Measurements from ENCODE around the gene C1R.

C1R gene

GRCh38 chr12:7125632-7126227 is 33.5 kb upstream of the C1R start:
- H3F3A ChIP-seq (ENCODE audit: control insufficient read depth, insufficient read depth), result no peaks in the 10 kb centered on the region
- no peak overlapping the region for H3K4me2 ChIP-seq (ENCODE audit: low read length)
- no peaks in the 10 kb centered on the region for H4K20me1 ChIP-seq (ENCODE audit: control insufficient read depth, insufficient read depth, low read depth, low read length)
- peaks cover 14% of the 10 kb centered on the region for H3K4me1 ChIP-seq (ENCODE audit: control insufficient read depth, low read length)
- H3K9me3 ChIP-seq (ENCODE audit: control insufficient read depth, insufficient read depth, low read length), result no peaks in the 10 kb centered on the region
- H3K79me2 ChIP-seq (ENCODE audit: control insufficient read depth, low read length), result no peaks in the 10 kb centered on the region
- TF ChIP-seq EZH2phosphoT487 (IDR thresholded peaks at IDR 0.05; ENCODE audit: borderline replicate concordance, low read length), result no peak
- peaks cover 28% of the 10 kb centered on the region for H3K27me3 ChIP-seq (ENCODE audit: control insufficient read depth, low read length)
- no peaks in the 10 kb centered on the region for H3K9me2 ChIP-seq (replicated peaks; ENCODE audit: control insufficient read depth, low read length)
- H3K4me3 ChIP-seq (ENCODE audit: low read length), result no peak overlapping the region
- H3K36me3 ChIP-seq (ENCODE audit: control insufficient read depth, low read length), result no peaks in the 10 kb centered on the region
- H3K27ac ChIP-seq (ENCODE audit: low read depth, low read length), result no peak overlapping the region

- H3K4me1 ChIP-seq (ENCODE audit: control insufficient read depth, low read length), result no peaks in the 10 kb centered on the region
- H3K27me3 ChIP-seq (ENCODE audit: control insufficient read depth, low read length), result peaks cover 11% of the 10 kb centered on the region
- no peak for TF ChIP-seq EZH2phosphoT487 (IDR thresholded peaks at IDR 0.05; ENCODE audit: borderline replicate concordance, low read length)
- TF ChIP-seq CTCF (IDR thresholded peaks at IDR 0.05; ENCODE audit: low read depth, low read length, poor library complexity, severe bottlenecking), result no peak
- H3K4me3 ChIP-seq (ENCODE audit: low read length), result no peak overlapping the region
- no peaks in the 10 kb centered on the region for H4K20me1 ChIP-seq (ENCODE audit: control insufficient read depth, insufficient read depth, low read depth, low read length)
- H3K27ac ChIP-seq (ENCODE audit: low read depth, low read length), result no peak overlapping the region
- H3F3A ChIP-seq (ENCODE audit: control insufficient read depth, insufficient read depth), result no peaks in the 10 kb centered on the region
- no peaks in the 10 kb centered on the region for H3K36me3 ChIP-seq (ENCODE audit: control insufficient read depth, low read length)
- H3K9me3 ChIP-seq (ENCODE audit: control insufficient read depth, insufficient read depth, low read length), result no peaks in the 10 kb centered on the region
- H3K79me2 ChIP-seq (ENCODE audit: control insufficient read depth, low read length), result no peaks in the 10 kb centered on the region
- H3K4me2 ChIP-seq (ENCODE audit: low read length), result no peak overlapping the region
- no peaks in the 10 kb centered on the region for H3K9me2 ChIP-seq (replicated peaks; ENCODE audit: control insufficient read depth, low read length)
These were observed 31.7 kb upstream of the C1R start for GRCh38 chr12:7123806-7124522.

DNA sequence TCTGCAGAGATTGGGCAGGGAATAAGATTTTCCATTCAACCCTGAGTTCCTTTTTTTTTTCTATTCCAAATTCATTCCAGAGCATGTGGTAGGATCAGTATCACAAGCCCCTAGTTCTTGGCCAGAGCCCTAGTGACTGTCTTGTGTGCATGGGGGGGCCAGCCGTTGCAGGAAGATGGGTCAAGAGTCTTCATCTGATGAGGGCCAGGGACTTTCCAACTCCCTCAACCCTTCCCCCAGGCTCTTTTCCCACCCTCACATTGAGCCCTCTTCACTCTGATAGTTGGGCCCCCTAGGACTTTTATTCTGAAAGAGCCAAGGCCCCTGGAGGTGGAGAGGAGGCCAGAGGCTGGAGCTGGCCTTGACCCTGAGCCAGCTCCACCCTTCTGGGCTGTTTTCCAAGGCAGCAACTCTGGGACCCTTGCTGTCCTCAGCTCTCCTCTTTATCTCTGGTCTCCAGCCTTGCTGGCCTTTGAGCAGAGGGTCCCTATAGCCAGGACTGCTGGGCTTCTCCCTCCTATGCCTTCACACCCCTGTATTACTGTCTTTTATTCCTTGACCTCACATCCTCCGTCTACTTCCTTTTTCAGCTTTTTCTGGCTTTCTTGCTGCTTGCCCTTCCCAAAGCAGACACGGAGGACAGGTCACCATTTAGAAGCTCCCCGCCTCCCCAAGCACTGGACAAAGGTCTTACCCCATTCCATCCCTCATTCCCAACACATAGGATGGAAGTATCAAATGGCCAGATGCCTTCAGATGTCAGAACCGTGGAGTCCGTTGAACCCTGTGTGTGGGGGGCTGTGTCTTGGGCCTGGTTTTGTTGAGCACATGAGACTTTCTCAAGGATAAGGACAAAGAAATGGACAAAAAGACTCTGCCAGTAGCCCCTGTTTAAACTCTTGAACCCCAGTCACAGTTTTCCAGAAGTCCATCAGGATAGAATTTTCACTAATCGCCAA is 30.8 kb upstream of the C1R start:
- Histone ChIP-seq H3K4me1 (ENCODE audit: control insufficient read depth, low read length) (no peaks in the 10 kb centered on the region), H3K27ac (ENCODE audit: low read depth, low read length) (no peak overlapping the region), H3K36me3 (ENCODE audit: control insufficient read depth, low read length) (no peaks in the 10 kb centered on the region), H3K79me2 (ENCODE audit: control insufficient read depth, low read length) (no peaks in the 10 kb centered on the region), H3K27me3 (ENCODE audit: control insufficient read depth, low read length) (0 out of 2 replicates have a peak, but pooled peaks cover 3% of the 10 kb centered on the region), H3K4me2 (ENCODE audit: low read length) (no peak overlapping the region), H3K9me3 (ENCODE audit: control insufficient read depth, insufficient read depth, low read length) (no peaks in the 10 kb centered on the region), H4K20me1 (ENCODE audit: control insufficient read depth, insufficient read depth, low read depth, low read length) (no peaks in the 10 kb centered on the region), H3K4me3 (ENCODE audit: low read length) (no peak overlapping the region), H3F3A (ENCODE audit: control insufficient read depth, insufficient read depth) (no peaks in the 10 kb centered on the region), H3K9me2 (replicated peaks; ENCODE audit: control insufficient read depth, low read length) (no peaks in the 10 kb centered on the region)
- TF ChIP-seq EZH2phosphoT487 (IDR thresholded peaks at IDR 0.05; ENCODE audit: borderline replicate concordance, low read length) (no peak), CTCF (IDR thresholded peaks at IDR 0.05; ENCODE audit: low read depth, low read length, poor library complexity, severe bottlenecking) (no peak)

Measured in DOHH2 (cell line).